Gastrocnemius medialis (tissue), 4 donors: ENCODE measurements around the gene FBXW7.

Source experiments
- CTCF ChIP-seq, 5 experiments: fragments of 450-650 bp in 3 of 5; fragments of 200-600 bp in 2 of 5; sonication (generic) in 2 of 5; IDR thresholded peaks in 4 of 5; conservative IDR thresholded peaks in 1 of 5; 1 replicate in 4 of 5; 2 replicates in 1 of 5; pipeline ENCODE4 v1.5.1; 2016 to 2019; ENCODE audit warnings: antibody characterized with exemption in 5 of 5, mild to moderate bottlenecking in 3 of 5, moderate library complexity in 3 of 5
- POLR2A ChIP-seq, 2 donors: fragments of 450-650 bp; IDR thresholded peaks; one replicate each; pipeline ENCODE4 v1.6.1; 2017; ENCODE audit warnings: antibody characterized with exemption in 2 of 2, mild to moderate bottlenecking in 2 of 2, moderate library complexity in 2 of 2

GRCh38 chr4:152451496-152451895 lies 84.4 kb downstream of the FBXW7 start:
- no peak for TF ChIP-seq CTCF (IDR thresholded peaks at IDR 0.05 in 4 of 5, conservative IDR thresholded peaks at IDR 0.05 in 1 of 5)
- TF ChIP-seq POLR2A (IDR thresholded peaks at IDR 0.05) = no peak
